22Rv1 (cell line): ENCODE measurements around the gene FDCSP.

Experiments
- H3K27ac ChIP-seq: fragments of 450-650 bp; 2 replicates; pipeline ENCODE4 v1.5.1; 2017
- CTCF ChIP-seq: fragments of 450-650 bp; IDR thresholded peaks from 2 replicates; pipeline ENCODE4 v1.5.1; 2017; ENCODE audit warnings: mild to moderate bottlenecking
- ZFX ChIP-seq: fragments of 450-650 bp; IDR thresholded peaks from 2 replicates; pipeline ENCODE4 v1.6.1; 2017; ENCODE audit warnings: antibody characterized with exemption, borderline replicate concordance

FDCSP gene

GRCh38 chr4:70225824-70226223, at the start of gene FDCSP:
TSS of gene FDCSP (plus strand) at chr4:70226124. CDS start at chr4:70231195, 5,071 bp downstream.
- no peak within 1 kb of the TSS for H3K27ac ChIP-seq
- no peak for TF ChIP-seq CTCF
- no peak for TF ChIP-seq ZFX

- H3K27ac ChIP-seq = no peak overlapping the region
- TF ChIP-seq ZFX (no peak), CTCF (no peak)
These were observed 48.8 kb upstream of the FDCSP start for GRCh38 chr4:70177090-70177489.

GRCh38 chr4:70178075-70178660, 47.8 kb upstream of the FDCSP start:
- no peak overlapping the region for H3K27ac ChIP-seq
- no peak for TF ChIP-seq ZFX
- TF ChIP-seq CTCF = no peak

GRCh38 chr4:70179811-70180210, 46.1 kb upstream of the FDCSP start:
- H3K27ac ChIP-seq = no peak overlapping the region
- TF ChIP-seq CTCF (no peak), ZFX (no peak)

GRCh38 chr4:70181864-70182263, 44.1 kb upstream of the FDCSP start:
- TF ChIP-seq ZFX (no peak), CTCF (no peak)
- no peak overlapping the region for H3K27ac ChIP-seq

GRCh38 chr4:70182517-70183167, 43.3 kb upstream of the FDCSP start:
- H3K27ac ChIP-seq = no peak overlapping the region
- TF ChIP-seq ZFX (no peak), CTCF (no peak)

- H3K27ac ChIP-seq = no peak overlapping the region
- TF ChIP-seq ZFX = no peak
- peak; percentile 92 for TF ChIP-seq CTCF
These were observed 42.6 kb upstream of the FDCSP start for GRCh38 chr4:70183168-70183939.
